PC-9 (cell line): ENCODE results near the gene NDUFS2. TPM values are rescaled to one million over a fixed set of nuclear protein-coding genes. Genes with fewer than 3 reads are reported as not detected.

Experiments
- BruUV-seq: library from RNA; stranded (reverse); fragments of 400-500 nt; replicated peaks from 2 replicates; lab custom pipeline; 2021; lab: Mats Ljungman, UMichigan
- CTCF ChIA-PET: fragments of 300-600 bp; sonication (Branson Sonifier 250); formaldehyde crosslinking; loops from one replicate; lab custom pipeline; 2022; ENCODE audit warnings: antibody characterized with exemption; lab: Charles Lee
- POLR2A ChIA-PET: fragments of 300-600 bp; sonication (Branson Sonifier 250); formaldehyde crosslinking; loops from one replicate; lab custom pipeline; 2022; ENCODE audit warnings: antibody characterized with exemption; ENCODE audit not compliant: unreplicated experiment; lab: Charles Lee
- DNase-seq, 2 experiments: peaks; one replicate each; pipeline versions ENCODE4 v3.0.0 to v3.0.0-alpha.2; 2015 to 2022; ENCODE audit warnings: mixed read lengths in 1 of 2
- H2AFZ ChIP-seq: fragments of 200-600 bp; sonication (generic); 2 replicates; pipeline ENCODE4 v1.8.1; 2017; ENCODE audit warnings: antibody characterized with exemption
- H3F3A ChIP-seq: fragments of 200-600 bp; sonication (generic); 2 replicates; pipeline ENCODE4 v1.8.1; 2017; ENCODE audit warnings: antibody characterized with exemption, mild to moderate bottlenecking, low read depth; ENCODE audit not compliant: insufficient read depth
- H3K27ac ChIP-seq: fragments of 200-600 bp; sonication (generic); 2 replicates; pipeline ENCODE4 v1.6.1; 2016; ENCODE audit warnings: mixed run types
- H3K27me3 ChIP-seq: fragments of 200-600 bp; sonication (generic); 2 replicates; pipeline ENCODE4 v1.6.1; 2016; ENCODE audit warnings: low read depth, mixed run types; ENCODE audit not compliant: insufficient read depth
- H3K36me3 ChIP-seq: fragments of 200-600 bp; sonication (generic); 2 replicates; pipeline ENCODE4 v1.6.1; 2016; ENCODE audit warnings: low read depth, mixed run types
- H3K4me1 ChIP-seq: fragments of 200-600 bp; sonication (generic); replicated peaks from 2 replicates; pipeline ENCODE4 v1.6.1; 2016; ENCODE audit warnings: mixed run types; ENCODE audit not compliant: insufficient read depth
- H3K4me2 ChIP-seq: fragments of 200-600 bp; sonication (generic); 2 replicates; pipeline ENCODE4 v1.6.1; 2017; ENCODE audit warnings: mixed run types
- H3K4me3 ChIP-seq: fragments of 200-600 bp; sonication (generic); 2 replicates; pipeline ENCODE4 v1.6.1; 2016; ENCODE audit warnings: mixed run types
- H3K79me2 ChIP-seq: fragments of 200-600 bp; sonication (generic); 2 replicates; pipeline ENCODE4 v1.6.1; 2017; ENCODE audit warnings: low read depth, mixed run types
- H3K9me2 ChIP-seq: fragments of 200-600 bp; sonication (generic); 2 replicates; pipeline ENCODE4 v1.8.1; 2017; ENCODE audit warnings: mild to moderate bottlenecking; ENCODE audit not compliant: insufficient read depth
- H3K9me3 ChIP-seq: fragments of 200-600 bp; sonication (generic); 2 replicates; pipeline ENCODE4 v1.8.1; 2016; ENCODE audit warnings: low read depth; ENCODE audit not compliant: insufficient read depth
- H4K20me1 ChIP-seq: fragments of 200-600 bp; sonication (generic); 2 replicates; pipeline ENCODE4 v1.8.1; 2017; ENCODE audit not compliant: insufficient read depth
- EZH2 ChIP-seq: fragments of 200-600 bp; sonication (generic); IDR thresholded peaks from 2 replicates; pipeline ENCODE4 v1.8.0; 2017; ENCODE audit warnings: antibody characterized with exemption, low read depth
- intact Hi-C: fragments of 100-400 bp; cut with micrococcal nuclease; formaldehyde crosslinking; loops from one replicate; pipeline ENCODE4 v1.10.0; 2022; ENCODE audit not compliant: unreplicated experiment
- total RNA-seq: library from RNA; stranded (reverse); gene quantifications from 2 replicates; pipeline ENCODE4 v1.2.3, GENCODE V29; 2021
- TF ChIP-seq, protein P1 (sequence below): fragments of 200-600 bp; sonication (generic); conservative IDR thresholded peaks from 2 replicates; pipeline ENCODE4 v1.6.1; 2017; ENCODE audit warnings: mixed run types, antibody characterized with exemption, mild to moderate bottlenecking, moderate library complexity

NDUFS2 gene
- total RNA-seq, 1 experiment from 2014 or later: 99.5 TPM

DNA sequence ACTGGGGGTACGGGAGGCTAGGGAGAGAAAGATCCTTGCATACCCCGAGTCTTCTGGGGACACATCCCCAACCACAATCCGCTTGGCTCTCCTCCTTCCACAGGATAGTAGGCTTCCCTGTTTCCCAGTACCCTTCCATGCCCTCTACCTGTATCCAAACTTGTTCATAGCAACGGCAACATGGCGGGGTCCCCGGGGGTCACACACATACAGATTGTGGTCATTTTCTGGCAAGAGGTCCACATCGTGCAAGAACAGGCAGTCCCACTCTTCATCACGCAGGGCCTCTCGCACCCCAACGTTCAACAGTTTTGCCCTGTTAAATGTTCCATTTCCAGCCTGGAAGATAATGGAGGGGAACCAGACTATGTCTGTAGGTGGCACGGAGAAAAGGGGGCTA is 28.5 kb upstream of the NDUFS2 start:
- POLR2A ChIA-PET: no interaction called here

DNA sequence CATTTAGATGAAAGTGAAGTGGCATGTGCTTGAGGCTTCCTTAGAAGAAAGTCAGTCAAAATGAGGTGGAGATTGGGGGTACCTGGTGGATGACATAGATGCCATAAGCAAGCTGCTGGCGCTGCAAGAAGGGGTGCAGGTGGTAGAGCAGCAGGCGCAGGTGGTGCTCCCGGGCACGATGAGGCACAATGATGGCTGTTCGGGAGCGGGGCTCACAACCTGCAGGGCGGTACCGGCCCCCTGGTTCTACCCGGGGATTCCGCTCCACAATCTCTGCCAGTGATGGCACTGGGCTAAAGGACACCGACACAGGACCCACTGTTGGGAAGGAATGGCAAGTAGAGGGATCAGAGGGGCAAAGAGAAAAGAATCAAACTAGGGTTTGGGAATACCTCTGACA is 27.3 kb upstream of the NDUFS2 start:
- no peak overlapping the region for H3K4me3 ChIP-seq
- intact Hi-C loops: no loop called here
- peaks cover 9% of the 10 kb centered on the region; the same call in 1 of the 2 replicates for H3F3A ChIP-seq
- H3K79me2 ChIP-seq: peaks cover 14% of the 10 kb centered on the region
- H2AFZ ChIP-seq: no peak overlapping the region
- no peaks in the 10 kb centered on the region for H4K20me1 ChIP-seq
- ChIA-PET CTCF (no interaction called here), POLR2A (no interaction called here)
- peaks cover 15% of the 10 kb centered on the region for H3K4me1 ChIP-seq
- no peaks in the 10 kb centered on the region for H3K27me3 ChIP-seq
- H3K4me2 ChIP-seq: no peak overlapping the region
- BruUV-seq: no TSS peak
- H3K36me3 ChIP-seq: peaks cover 11% of the 10 kb centered on the region
- H3K27ac ChIP-seq: no peak overlapping the region
- H3K9me2 ChIP-seq: no peaks in the 10 kb centered on the region
- DNase-seq: no peak
- H3K9me3 ChIP-seq: no peaks in the 10 kb centered on the region
- TF ChIP-seq, protein P1, sequence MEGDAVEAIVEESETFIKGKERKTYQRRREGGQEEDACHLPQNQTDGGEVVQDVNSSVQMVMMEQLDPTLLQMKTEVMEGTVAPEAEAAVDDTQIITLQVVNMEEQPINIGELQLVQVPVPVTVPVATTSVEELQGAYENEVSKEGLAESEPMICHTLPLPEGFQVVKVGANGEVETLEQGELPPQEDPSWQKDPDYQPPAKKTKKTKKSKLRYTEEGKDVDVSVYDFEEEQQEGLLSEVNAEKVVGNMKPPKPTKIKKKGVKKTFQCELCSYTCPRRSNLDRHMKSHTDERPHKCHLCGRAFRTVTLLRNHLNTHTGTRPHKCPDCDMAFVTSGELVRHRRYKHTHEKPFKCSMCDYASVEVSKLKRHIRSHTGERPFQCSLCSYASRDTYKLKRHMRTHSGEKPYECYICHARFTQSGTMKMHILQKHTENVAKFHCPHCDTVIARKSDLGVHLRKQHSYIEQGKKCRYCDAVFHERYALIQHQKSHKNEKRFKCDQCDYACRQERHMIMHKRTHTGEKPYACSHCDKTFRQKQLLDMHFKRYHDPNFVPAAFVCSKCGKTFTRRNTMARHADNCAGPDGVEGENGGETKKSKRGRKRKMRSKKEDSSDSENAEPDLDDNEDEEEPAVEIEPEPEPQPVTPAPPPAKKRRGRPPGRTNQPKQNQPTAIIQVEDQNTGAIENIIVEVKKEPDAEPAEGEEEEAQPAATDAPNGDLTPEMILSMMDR: no peak
- no peak for TF ChIP-seq EZH2

More for the DNA sequence above, 28.5 kb upstream of the NDUFS2 start:
- CTCF ChIA-PET: no interaction called here
- Histone ChIP-seq H3K9me2 (no peaks in the 10 kb centered on the region), H3K4me1 (peaks cover 15% of the 10 kb centered on the region), H3K4me3 (no peak overlapping the region), H3K9me3 (no peaks in the 10 kb centered on the region), H3K4me2 (no peak overlapping the region), H3K27me3 (no peaks in the 10 kb centered on the region), H2AFZ (no peak overlapping the region), H3F3A (peaks cover 8% of the 10 kb centered on the region; the same call in 1 of the 2 replicates), H3K36me3 (peaks cover 11% of the 10 kb centered on the region), H3K27ac (no peak overlapping the region), H4K20me1 (no peaks in the 10 kb centered on the region), H3K79me2 (peaks cover 14% of the 10 kb centered on the region)
- BruUV-seq: no TSS peak
- no peak for TF ChIP-seq EZH2
- TF ChIP-seq, protein P1: no peak
- DNase-seq: no peak
- intact Hi-C loops: no loop called here

DNA sequence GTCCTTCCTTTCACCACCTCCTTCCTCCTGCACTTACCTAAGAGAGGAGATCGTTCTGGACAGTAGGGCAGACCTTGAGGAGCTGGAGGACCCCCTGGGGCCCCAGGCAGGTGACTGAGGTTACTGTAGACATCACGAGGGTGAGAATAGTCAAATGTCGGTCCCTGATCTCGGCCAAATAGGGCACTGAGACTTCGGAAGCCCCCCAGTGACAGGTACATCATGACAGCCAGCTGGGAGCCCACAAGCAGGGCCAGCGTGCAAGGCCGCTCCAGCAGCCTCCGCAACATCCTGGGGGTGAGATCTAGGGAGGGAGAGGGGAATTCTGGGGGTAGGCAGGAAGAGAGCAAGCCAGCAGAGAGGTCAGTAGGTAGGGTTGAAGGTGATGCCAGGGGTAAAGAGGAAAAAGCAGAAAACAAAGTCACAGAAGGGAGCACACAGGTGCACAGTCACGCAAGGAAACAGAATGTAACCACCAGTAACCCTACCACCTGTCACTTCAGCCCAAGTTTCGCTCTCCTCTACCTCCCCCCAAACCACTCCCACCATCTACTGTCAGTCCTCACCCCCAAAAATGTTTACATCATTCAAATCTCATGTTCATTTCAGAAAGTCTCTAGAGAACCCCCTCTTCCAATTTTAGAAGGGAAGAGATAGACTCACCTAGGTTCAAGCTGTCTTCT is 26.3 kb upstream of the NDUFS2 start:
- ChIA-PET POLR2A (interaction anchor here (0.6 kb wide), 1 partner anchor 28 kb away, joined by 4 read pairs; no protein-coding TSS in a partner anchor), CTCF (interaction anchor here (0.5 kb wide), 1 partner anchor 13 kb away, joined by 3 read pairs; no protein-coding TSS in a partner anchor)
- Histone ChIP-seq H3K27me3 (no peaks in the 10 kb centered on the region), H4K20me1 (no peaks in the 10 kb centered on the region), H3K79me2 (peaks cover 14% of the 10 kb centered on the region), H2AFZ (no peak overlapping the region), H3K4me3 (peak overlapping the region; percentile 83), H3K27ac (no peak overlapping the region), H3K9me2 (no peaks in the 10 kb centered on the region), H3F3A (peaks cover 15% of the 10 kb centered on the region; the same call in 1 of the 2 replicates), H3K4me2 (peak overlapping the region; percentile 85), H3K4me1 (peaks cover 15% of the 10 kb centered on the region), H3K9me3 (no peaks in the 10 kb centered on the region), H3K36me3 (peaks cover 11% of the 10 kb centered on the region)
- DNase-seq: no peak
- intact Hi-C loops: no loop called here
- TF ChIP-seq EZH2: no peak
- TF ChIP-seq, protein P1: no peak
- TSS peak; percentile 48 for BruUV-seq
